ENCODE data around the gene PCIF1.

The PCIF1 gene

DNA sequence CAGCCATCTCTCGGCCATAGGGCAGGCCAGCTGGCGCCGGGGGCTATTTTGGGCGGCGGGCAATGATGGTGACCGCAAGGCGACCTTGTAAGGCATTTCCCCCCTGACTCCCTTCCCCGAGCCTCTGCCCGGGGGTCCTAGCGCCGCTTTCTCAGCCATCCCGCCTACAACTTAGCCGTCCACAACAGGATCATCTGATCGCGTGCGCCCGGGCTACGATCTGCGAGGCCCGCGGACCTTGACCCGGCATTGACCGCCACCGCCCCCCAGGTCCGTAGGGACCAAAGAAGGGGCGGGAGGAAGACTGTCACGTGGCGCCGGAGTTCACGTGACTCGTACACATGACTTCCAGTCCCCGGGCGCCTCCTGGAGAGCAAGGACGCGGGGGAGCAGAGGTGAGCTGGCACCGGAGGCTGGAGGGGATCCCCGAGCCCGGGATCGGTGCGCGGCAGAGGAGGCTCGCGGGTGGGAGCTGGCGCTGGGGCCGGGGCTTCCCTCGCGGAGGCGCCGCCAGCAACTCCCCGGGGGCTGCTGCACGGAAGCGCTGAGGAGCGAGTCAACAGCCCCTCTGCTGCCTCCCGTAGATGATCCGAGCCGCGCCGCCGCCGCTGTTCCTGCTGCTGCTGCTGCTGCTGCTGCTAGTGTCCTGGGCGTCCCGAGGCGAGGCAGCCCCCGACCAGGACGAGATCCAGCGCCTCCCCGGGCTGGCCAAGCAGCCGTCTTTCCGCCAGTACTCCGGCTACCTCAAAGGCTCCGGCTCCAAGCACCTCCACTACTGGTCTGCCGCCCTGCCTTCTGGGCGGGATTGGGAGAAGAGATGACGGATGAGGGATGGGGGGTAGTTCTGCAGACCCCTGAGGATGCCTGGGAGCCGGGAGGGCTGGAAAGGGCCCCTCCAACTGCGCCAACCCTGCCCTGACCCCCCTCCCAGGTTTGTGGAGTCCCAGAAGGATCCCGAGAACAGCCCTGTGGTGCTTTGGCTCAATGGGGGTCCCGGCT, 43.2 kb upstream of the PCIF1 start, which contains the start of the genes CTSA and NEURL2:
CTSA (plus strand) TSS at position 351 of the 999 bp plus-strand sequence; CDS start at position 585, 234 bp downstream.
NEURL2 (minus strand) TSS at position 224 of the 999 bp plus-strand sequence; CDS start at position 7, 217 bp downstream.
- peak; percentile 13 for TF ChIP-seq CTCF (IDR thresholded peaks at IDR 0.05; ENCODE audit: low read depth, low read length, missing control alignments)
- DNase-seq (ENCODE audit: low read depth), result peak; percentile 69
- H3K4me3 ChIP-seq (ENCODE audit: low read depth, low read length), result peak within 1 kb of the TSS; percentile 81

GRCh38 chr20:45892049-45892825, 42.2 kb upstream of the PCIF1 start:
- TF ChIP-seq CTCF (IDR thresholded peaks at IDR 0.05; ENCODE audit: low read depth, low read length, missing control alignments), result no peak
- no peak for DNase-seq (ENCODE audit: low read depth)
- H3K4me3 ChIP-seq (ENCODE audit: low read depth, low read length), result peak overlapping the region; percentile 81

DNA sequence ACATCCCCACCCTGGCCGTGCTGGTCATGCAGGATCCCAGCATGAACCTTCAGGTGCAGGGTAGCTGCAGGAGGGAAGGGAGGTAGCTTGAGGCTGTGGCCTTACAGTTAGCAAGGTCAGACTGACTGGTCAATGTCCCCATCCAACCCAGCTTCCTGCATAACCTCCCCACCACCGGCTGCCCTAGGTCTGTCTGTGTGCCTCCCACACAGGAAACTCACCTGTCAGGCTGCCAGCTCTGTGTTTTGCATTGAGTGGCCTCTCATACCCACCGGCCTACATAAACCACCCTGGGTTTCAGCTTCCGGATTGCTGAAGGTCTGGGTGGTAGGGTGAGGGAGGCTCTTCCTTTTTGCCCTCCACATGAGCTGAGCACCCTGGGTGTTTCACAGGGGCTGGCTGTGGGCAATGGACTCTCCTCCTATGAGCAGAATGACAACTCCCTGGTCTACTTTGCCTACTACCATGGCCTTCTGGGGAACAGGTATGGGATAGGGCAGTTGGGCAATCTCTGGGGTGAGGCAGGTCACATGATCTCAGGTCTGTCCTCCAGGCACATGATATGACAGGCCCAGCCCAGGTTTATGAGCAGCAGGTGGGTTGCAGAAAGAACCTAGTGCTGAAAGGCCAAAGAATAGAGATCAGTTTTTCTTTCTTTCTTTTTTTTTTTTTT, 41.5 kb upstream of the PCIF1 start:
- DNase-seq (ENCODE audit: low read depth), result no peak
- no peak overlapping the region for H3K4me3 ChIP-seq (ENCODE audit: low read depth, low read length)
- no peak for TF ChIP-seq CTCF (IDR thresholded peaks at IDR 0.05; ENCODE audit: low read depth, low read length, missing control alignments)

DNA sequence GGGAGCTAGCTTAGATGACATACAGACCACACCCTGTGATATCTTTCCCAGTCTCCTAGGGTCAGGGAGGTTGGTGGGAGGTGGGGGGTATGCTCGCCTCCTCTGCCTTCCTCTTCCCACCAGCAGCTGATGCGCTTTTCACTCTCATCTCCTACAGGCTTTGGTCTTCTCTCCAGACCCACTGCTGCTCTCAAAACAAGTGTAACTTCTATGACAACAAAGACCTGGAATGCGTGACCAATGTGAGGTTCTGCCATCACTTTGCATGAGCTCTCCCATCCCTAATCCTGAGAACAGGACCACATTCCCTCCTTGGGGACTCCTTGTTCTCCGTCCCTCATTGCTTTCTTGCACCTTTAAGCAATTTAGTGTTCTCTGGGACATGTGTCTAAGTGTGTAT, 40.7 kb upstream of the PCIF1 start:
- no peak for DNase-seq (ENCODE audit: low read depth)
- TF ChIP-seq CTCF (IDR thresholded peaks at IDR 0.05; ENCODE audit: low read depth, low read length, missing control alignments), result no peak

DNA sequence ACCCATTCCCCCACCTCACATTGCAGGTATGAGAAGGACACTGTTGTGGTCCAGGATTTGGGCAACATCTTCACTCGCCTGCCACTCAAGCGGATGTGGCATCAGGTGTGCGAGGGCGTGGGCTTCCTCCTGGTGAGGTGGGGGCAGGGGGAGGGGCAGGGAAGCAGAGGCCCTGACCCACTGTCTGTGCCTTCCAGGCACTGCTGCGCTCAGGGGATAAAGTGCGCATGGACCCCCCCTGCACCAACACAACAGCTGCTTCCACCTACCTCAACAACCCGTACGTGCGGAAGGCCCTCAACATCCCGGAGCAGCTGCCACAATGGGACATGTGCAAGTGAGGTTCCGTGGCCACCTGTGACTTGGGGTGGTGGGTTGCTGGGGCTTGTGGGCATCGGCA, 39.7 kb upstream of the PCIF1 start:
- H3K4me3 ChIP-seq (ENCODE audit: low read depth, low read length), result no peak overlapping the region
- no peak for DNase-seq (ENCODE audit: low read depth)
- TF ChIP-seq CTCF (IDR thresholded peaks at IDR 0.05; ENCODE audit: low read depth, low read length, missing control alignments), result no peak

More for the DNA sequence above, 40.7 kb upstream of the PCIF1 start:
- no peak overlapping the region for H3K4me3 ChIP-seq (ENCODE audit: low read depth, low read length)

DNA sequence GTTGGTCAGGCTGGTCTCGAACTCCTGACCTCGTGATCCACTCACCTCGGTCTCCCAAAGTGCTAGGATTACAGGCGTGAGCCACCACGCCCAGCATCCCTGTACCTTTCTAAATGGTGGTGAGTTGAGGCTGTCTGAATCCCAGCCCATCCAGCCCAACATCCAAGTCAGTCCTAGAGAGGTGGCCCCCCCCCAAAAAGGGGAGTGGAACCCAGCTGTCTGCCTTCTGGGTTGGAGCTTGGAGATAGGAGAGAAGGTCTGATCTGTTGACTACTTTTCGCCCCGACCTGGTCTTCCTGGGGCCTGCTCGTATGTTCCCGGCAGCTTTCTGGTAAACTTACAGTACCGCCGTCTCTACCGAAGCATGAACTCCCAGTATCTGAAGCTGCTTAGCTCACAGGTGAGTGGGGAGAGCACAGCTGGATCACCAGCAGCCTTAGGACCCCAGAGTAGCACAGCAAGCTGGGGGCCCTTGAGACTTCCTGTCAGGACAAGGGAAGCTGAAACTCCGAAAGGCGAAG, 37.8 kb upstream of the PCIF1 start:
- H3K4me3 ChIP-seq (ENCODE audit: low read depth, low read length), result no peak overlapping the region
- no peak for TF ChIP-seq CTCF (IDR thresholded peaks at IDR 0.05; ENCODE audit: low read depth, low read length, missing control alignments)
- DNase-seq (ENCODE audit: low read depth), result no peak
